ENCODE measurements around the gene ZNF597. TPM values are rescaled to one million over a fixed set of nuclear protein-coding genes. Genes with fewer than 3 reads are reported as not detected.

The ZNF597 gene
- polyA plus RNA-seq, 3 donors, result 3.4 to 4.1 (median 3.9) TPM

- DNase-seq, result peak; percentile 64
These were observed 15.6 kb upstream of the ZNF597 start for GRCh38 chr16:3458852-3459361.

DNA sequence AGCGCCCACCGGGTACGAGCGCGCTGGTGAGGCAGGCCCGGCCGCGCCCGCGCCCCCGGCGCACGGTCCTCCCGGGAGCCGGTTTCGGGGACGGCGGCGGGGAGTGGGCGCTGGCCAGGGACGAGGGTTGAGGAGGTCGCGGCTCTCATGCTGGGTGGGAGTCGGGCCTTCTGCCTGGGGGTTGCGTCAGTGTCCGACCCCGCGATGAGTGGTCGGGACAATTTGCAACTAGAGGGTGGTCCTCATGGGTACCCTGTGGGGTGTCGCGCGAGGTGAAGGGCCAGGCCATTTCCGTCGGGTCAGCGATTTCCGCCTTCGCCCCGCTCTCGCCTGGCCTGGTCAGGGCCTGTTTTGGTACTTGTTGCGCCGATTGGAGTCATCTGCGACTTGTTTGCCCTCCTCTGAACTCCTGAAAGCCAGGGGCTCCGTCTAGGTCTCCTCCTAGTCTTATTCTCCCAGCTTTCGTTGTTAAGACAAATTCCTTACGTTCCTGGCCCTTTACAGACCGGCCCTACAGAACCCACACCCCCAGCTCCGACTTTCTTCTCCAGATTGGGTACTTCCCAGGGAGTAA, 15.1 kb upstream of the ZNF597 start:
- no peak for DNase-seq

GRCh38 chr16:3457434-3458252, 14.3 kb upstream of the ZNF597 start:
- DNase-seq, result peak; percentile 92

DNA sequence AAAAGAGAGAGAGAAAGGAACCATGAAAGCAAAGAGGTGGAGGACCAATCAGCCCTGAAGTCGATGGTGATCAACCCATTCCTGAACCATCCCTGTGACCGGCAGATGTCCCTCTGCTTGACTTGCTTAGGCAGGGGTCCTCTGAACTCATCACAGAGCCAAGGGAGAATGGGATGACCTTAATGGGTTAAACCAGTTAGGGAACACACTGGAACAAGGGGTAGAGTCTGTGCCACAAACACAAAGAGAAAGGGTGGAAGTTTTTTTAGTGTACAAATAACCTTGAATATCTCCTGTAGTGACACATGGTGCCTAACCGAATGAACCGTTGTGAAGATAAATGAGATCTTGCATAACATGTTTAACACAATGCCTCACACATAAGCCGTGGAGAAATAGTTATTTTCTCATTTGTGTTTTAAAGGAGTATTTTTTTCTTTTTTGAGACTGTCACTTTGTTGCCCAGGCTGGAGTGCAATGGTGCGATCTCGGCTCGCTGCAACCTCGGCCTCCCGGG, 11.4 kb upstream of the ZNF597 start:
- no peak for DNase-seq

GRCh38 chr16:3454093-3454492, 10.8 kb upstream of the ZNF597 start:
- DNase-seq, result no peak

GRCh38 chr16:3444032-3444388, 706 bp upstream of the ZNF597 start:
- no peak for DNase-seq

GRCh38 chr16:3439637-3440036, 3.7 kb downstream of the ZNF597 start:
- DNase-seq, result no peak

GRCh38 chr16:3434373-3434772, 8.9 kb downstream of the ZNF597 start:
- DNase-seq, result no peak

DNA sequence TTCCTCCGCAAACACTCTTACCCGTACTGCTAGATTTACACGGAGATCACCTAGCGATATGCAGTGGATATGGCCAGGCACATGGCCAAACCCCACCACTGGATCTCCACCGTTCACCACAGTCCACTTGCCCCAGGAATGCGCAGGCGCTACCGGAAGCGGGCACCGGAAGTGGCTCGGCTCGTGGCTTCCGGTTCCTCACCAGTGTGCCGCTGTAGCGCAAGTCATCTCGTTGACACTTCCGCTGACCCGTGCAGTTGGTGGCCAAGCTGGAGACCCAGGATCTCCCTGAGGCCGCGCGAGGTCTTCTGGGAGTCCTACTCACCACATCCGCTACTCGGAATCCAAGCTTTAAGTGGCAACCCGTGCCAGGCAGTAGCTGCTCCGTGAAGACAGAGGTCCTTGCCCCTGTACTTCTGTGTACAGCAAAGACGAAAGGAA, 11.5 kb downstream of the ZNF597 start:
- DNase-seq, result no peak

DNA sequence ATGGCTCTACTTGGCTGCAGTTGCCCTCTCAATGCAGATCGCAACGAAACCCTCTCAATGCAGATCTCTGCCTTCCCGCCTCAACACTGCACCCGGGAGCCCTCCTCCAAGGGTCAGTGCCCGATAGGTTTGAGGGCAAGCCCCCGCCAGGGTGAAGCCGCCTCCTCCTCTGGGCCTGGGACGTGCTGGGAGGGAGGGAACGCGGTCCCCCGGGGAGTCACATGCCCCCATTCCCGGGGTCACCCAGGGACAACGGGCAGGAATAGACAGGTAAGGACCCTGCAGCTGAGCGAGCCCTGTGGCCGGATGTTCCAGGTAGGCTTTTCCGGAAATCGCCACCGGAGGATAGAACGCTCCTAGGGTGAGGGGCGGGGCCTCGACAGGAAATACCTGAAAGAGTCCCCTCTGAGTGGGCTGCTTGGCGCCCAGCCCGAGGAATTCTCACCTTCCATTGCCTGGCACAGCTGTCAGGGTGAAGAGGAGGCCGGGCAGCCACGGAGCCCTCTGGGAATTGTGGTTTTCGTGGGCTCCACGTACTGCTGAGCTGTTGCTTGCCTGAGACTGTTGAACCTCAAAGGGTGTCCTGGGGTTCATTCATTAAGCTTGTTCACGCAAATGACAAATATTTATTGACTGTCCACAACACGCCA, 29.4 kb downstream of the ZNF597 start:
- DNase-seq, result no peak

DNA sequence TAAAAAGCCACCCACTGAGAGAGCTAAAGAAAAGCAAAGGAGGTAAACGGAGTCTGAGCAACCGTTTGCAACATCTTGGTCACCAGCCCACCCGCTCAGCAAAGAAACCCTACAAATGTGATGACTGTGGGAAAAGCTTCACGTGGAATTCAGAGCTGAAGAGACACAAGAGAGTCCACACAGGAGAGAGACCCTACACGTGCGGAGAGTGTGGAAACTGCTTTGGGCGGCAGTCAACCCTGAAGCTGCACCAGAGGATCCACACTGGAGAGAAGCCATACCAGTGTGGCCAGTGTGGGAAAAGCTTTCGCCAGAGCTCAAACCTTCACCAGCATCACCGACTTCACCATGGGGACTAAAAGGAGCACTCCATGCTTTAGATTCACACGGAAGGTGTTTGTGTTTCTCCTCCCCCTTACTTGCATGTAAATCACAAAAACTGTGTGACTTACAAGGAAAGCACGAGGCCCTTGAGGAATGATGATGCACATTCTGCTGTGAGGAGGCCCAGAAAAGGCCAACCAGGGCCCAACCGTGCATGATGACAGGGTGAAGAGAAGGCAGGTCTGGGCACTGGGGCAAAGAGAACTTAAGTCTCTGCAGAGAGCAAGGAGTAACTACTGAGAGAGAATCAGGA, 34.6 kb downstream of the ZNF597 start:
- DNase-seq, result no peak

- DNase-seq, result peak; percentile 1
These were observed 41.4 kb downstream of the ZNF597 start for GRCh38 chr16:3401719-3402397.

DNA sequence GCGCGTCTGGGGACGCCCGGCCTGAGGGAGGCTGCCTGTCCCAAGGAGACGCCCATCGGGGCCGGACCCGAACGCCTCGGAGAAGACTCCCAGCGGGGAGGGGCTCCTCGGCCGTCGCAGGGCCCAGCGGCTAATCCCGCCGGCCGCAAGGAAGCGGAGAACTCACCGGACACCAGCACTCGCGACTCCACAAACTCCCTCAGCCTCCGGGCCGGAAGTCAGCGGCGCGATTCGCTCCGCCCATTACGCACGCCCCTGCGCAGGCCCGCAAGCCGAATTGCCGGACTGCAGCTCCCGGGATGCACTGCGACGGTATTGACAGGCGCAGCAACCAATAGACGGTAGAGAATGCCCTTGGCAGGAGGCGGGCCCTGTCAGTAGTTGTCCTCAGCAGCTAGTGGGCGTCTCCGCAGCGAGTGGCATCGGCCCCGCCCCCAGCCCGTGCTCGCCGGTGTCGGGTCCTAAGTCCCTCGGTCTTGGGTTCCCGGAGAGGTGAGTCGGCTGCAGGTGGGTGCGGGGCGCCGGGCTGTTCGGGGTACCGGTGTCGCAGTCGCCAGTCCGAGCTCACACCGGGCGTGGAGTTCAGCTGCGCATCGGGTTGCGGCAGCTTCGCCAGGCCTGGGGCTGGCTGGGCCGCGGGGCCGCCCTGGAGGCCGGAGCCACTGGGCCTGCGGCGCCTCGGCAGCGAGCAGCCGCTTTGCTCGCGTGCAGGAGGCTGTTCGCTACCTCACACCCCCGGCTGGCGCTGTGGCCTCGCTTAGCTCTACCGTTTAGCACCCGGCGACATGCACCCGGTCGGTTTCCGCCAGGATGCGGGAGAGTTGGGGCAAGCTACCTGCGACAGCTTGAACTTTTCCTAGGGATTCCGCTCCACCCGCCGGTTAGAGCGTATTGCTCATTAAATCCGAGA, 42.3 kb downstream of the ZNF597 start, which contains the start of the genes ZNF174 and ZSCAN32:
Gene ZNF174, plus strand, starts transcription at position 437 of the 910 bp plus-strand sequence. CDS start 790 bp downstream, outside the sequence.
Gene ZSCAN32, minus strand, starts transcription at position 226 of the 910 bp plus-strand sequence. CDS start 3,447 bp downstream, outside the sequence.
- DNase-seq, result peak; percentile 99

DNA sequence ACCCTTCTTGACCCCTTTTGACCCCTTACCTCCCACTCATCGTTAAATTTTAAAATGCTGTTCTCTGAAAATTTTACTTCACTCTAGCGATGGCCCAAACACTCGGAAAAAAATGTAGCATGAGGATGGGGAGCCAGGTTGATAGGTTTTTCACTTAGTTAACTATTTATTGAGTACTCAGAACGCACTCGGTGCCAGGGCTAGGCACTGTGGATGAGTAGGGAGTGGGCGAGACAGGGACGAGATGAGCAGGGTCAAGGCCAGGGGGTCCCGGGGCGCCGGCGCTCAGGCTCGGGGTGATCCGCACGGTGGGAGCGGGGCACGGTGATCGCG, 42.9 kb downstream of the ZNF597 start:
- no peak for DNase-seq

DNA sequence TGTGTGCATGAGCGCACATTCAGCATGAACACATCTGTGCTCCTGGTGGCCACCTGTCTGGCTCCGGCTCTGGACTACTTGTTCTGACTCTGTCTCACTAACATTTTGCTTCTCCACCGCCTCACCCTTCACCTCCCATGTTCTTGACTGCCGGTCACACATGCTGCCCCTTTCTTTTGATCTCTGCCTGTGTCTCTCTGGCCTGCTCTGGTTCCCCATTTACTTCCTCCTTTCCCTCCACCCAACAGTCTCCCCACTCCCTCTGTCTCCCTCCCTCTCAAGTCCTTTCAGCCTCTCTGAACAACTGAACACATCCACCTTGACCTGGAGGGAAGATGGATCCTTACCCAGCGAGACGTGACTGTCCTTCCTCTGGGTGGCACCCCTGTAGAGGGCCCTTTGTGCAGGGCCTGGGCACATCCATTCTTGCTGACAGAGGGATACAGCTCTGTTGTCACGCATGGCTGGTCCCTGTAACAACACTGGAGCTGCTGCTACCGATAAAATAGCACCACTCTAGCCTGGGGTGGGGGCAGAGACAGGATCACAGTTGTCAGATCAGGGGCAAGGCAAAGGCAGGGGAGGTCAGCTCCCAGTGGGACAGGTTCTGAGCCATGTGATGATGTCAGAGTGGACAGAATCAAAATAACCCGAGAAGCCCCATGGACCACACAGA, 53.5 kb downstream of the ZNF597 start:
- DNase-seq, result no peak

DNA sequence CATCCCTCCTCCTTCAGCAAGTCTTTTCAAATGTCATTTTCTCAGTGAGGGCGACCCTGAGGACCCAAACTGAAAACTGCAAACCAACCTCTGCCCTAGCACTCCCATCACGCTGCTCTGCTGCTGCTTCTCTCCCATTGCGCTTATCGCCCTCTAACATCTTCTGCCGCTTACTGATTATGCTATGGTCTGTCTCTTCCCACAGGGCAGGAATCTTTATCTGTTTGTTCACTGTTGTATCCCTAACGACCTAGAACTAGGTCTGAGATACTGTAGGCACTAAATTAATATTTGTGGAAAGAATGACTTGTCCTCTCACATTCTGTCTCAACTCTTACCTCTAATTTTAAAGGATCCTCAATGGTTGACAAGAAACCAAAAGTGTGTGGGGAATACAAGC, 55.0 kb downstream of the ZNF597 start:
- no peak for DNase-seq

GRCh38 chr16:3383045-3383448, 60.3 kb downstream of the ZNF597 start:
- DNase-seq, result no peak

Data from renal pelvis (tissue), 4 donors.